Adrenal gland (tissue), 12 donors: ENCODE results near the gene CYP8B1. TPM values are rescaled to one million over a fixed set of nuclear protein-coding genes. Genes with fewer than 3 reads are reported as not detected.

Source experiments
- DNase-seq, 7 donors: peaks; one replicate each; pipeline ENCODE4 v3.0.0-alpha.2; 2019 to 2020
- H3K27ac ChIP-seq, 5 donors: fragments of 200-600 bp; sonication (generic) in 4 of 5; 1 replicate in 3 of 5; 2 replicates in 2 of 5; pipeline versions ENCODE4 v1.5.1 to v1.8.0; 2016 to 2020; ENCODE audit warnings: mild to moderate bottlenecking in 1 of 5
- H3K27me3 ChIP-seq: fragments of 200-600 bp; 2 replicates; pipeline ENCODE4 v1.8.0; 2021
- H3K36me3 ChIP-seq, 2 donors: fragments of 200-600 bp; replicated peaks in 1 of 2; 1 replicate in 1 of 2; 2 replicates in 1 of 2; pipeline versions ENCODE4 v1.5.1 to v1.8.0; 2018 to 2022
- H3K4me1 ChIP-seq, 2 donors: fragments of 200-600 bp; replicated peaks in 1 of 2; 1 replicate in 1 of 2; 2 replicates in 1 of 2; pipeline versions ENCODE4 v1.5.1 to v1.8.0; 2018 to 2021
- H3K4me3 ChIP-seq, 4 donors: fragments of 200-600 bp; sonication (generic) in 3 of 4; one replicate each; pipeline ENCODE4 v1.5.1; 2016 to 2018
- H3K9me3 ChIP-seq, 3 donors: fragments of 200-600 bp; sonication (generic) in 1 of 3; replicated peaks in 1 of 3; 1 replicate in 2 of 3; 2 replicates in 1 of 3; pipeline versions ENCODE4 v1.5.1 to v1.8.0; 2016 to 2021
- POLR2A ChIP-seq, 2 donors: fragments of 450-650 bp; IDR thresholded peaks; one replicate each; pipeline ENCODE4 v1.6.1; 2017; ENCODE audit warnings: antibody characterized with exemption in 2 of 2, mild to moderate bottlenecking in 2 of 2, moderate library complexity in 1 of 2
- WGBS, 4 donors: extraction: QIAGEN DNeasy Blood & Tissue Kit in 2 of 4; methylation state at CpG; one replicate each; pipeline versions ENCODE4 v1.1.5 to v1.1.7; 2013 to 2017; 5-methylcytosine and 5-hydroxymethylcytosine counted together
- intact Hi-C, 2 donors: fragments of 100-400 bp; cut with DNase I; formaldehyde crosslinking; loops; one replicate each; pipeline versions ENCODE4 v1.14.1 to v1.15.0; 2022 to 2023
- polyA plus RNA-seq, 3 donors: library from polyadenylated mRNA; stranded (reverse); fragments of 200-250 nt in 2 of 3; fragments of 350-450 nt in 1 of 3; fragmentation: Illumina TruSeq in 1 of 3; extraction: RNeasy Lipid Tissue Mini Kit (QIAGEN cat#74804) in 1 of 3; gene quantifications; one replicate each; pipeline ENCODE4 v1.2.3, GENCODE V29; 2013 to 2014
- total RNA-seq, 9 donors: library from RNA; depleted of rRNA in 4 of 9; stranded (reverse); fragments of >200 nt in 4 of 9; fragments of 120-200 nt in 1 of 9; fragmentation: NEBNext Ultra II Directional in 1 of 9; extraction: Animal tissue kit (Norgen Biotek cat#: 25700) in 1 of 9; gene quantifications; one replicate each; pipeline versions ENCODE4 v1.1.0 to v1.2.4, GENCODE V29; 2013 to 2023
- TF ChIP-seq, protein P1 (sequence below), 6 experiments: fragments of 450-650 bp in 4 of 6; fragments of 200-600 bp in 2 of 6; sonication (generic) in 1 of 6; IDR thresholded peaks; 1 replicate in 5 of 6; 2 replicates in 1 of 6; pipeline versions ENCODE4 v1.5.1 to v1.8.0; 2016 to 2021; ENCODE audit warnings: antibody characterized with exemption in 6 of 6, mild to moderate bottlenecking in 2 of 6, moderate library complexity in 1 of 6
- donor health status: healthy with polysubstance abuse.
- donor health status: Bipolar disorder and iron deficiency.
- donor health status: DM: yes; HTN: yes; CAD: no.
- donor health status: DM: no; HTN: no; CAD: no.
- donor health status: DM: no; HTN: no; CAD: no.
- donor health status: DM: yes; HTN: yes; CAD: no.

The CYP8B1 gene
- total and polyA plus RNA-seq, 12 donors = 0.04 to 0.08 (median 0.07) TPM; not detected in 9

DNA sequence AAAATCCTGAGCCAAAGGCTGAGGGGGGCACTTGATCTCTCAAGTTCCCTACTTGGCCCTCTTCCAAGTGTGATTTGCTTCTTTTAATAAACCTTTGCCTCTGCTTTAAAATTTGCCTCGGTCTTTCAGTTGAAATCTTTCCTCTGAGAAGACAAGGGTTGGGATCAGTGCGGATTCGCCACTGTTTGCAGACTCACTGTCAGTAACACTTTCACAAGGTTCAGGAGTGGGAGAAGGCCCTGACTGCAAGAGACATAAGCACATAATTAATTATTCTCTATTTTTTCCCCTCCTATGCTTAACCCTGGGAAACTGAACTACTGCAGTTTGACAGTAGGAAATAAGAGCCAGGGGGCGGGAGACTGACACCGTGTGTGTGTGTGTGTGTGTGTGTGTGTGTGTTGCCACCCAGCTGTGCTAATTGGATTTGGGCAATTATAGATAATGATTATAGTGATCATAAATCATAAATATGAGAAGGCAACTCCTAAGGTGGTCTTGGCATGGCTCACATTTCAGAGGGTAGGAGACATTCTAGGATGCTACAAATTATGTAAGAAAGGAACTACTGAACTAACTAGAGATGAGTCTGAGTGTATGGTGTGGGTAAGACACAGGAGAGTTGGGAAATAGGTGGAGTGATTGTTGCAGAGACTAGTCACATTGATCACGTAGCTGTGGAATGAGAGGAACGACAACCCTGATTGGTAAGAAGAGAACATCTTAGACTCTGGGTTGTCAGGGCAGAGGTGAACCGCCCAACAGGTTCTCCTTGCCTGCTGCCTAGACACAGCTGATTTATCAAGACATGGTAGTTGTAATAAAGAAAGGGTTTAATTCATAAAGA, 24.8 kb upstream of the CYP8B1 start:
- Histone ChIP-seq H3K4me3 (no peak overlapping the region), H3K9me3 (no peaks in the 10 kb centered on the region), H3K27ac (no peak overlapping the region), H3K4me1 (no peaks in the 10 kb centered on the region), H3K36me3 (no peaks in the 10 kb centered on the region), H3K27me3 (no peaks in the 10 kb centered on the region)
- TF ChIP-seq POLR2A (IDR thresholded peaks at IDR 0.05) = no peak
- TF ChIP-seq, protein P1, sequence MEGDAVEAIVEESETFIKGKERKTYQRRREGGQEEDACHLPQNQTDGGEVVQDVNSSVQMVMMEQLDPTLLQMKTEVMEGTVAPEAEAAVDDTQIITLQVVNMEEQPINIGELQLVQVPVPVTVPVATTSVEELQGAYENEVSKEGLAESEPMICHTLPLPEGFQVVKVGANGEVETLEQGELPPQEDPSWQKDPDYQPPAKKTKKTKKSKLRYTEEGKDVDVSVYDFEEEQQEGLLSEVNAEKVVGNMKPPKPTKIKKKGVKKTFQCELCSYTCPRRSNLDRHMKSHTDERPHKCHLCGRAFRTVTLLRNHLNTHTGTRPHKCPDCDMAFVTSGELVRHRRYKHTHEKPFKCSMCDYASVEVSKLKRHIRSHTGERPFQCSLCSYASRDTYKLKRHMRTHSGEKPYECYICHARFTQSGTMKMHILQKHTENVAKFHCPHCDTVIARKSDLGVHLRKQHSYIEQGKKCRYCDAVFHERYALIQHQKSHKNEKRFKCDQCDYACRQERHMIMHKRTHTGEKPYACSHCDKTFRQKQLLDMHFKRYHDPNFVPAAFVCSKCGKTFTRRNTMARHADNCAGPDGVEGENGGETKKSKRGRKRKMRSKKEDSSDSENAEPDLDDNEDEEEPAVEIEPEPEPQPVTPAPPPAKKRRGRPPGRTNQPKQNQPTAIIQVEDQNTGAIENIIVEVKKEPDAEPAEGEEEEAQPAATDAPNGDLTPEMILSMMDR (IDR thresholded peaks at IDR 0.05) = no peak
- DNase-seq = no peak
- WGBS, 4 donors = 83 to 91% (median 88%) methylated on average over 8 of the region's 8 CpGs
- intact Hi-C loops = no loop called here

DNA sequence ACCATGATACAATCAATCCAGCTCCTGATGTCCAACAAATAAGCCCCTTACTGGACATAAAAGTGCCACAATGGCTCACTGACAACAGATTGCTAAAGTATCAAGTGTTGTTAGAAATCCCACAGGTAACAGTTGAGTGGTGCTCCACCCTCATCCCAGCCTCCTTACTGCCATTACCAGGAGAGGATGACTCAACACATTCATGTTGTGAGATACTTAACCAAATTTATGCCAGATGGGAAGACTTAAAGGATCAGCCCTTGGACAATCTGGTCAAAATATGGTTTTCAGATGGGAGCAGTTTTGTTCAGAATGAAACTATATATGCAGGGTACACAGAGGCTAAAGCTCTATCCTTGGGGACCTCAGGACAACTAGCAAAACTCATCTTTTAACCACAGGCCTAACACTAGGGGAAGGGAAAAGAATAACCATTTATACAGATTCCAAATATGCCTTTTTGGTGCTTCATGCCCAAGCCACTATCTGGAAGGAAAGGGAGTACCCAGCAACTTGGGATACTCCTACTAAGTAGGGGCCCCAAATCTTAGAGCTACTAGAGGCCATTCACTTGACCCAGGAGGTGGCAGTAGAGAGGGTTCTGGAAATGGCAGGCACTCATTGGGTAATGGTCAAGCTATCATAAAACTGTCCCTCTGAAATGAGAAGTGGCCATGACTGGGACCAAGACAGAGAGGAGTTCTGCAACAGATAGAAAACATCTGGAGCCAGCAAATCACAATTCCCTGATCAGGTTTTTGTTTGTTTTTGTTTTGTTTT, 23.4 kb upstream of the CYP8B1 start:
- H3K9me3 ChIP-seq = no peaks in the 10 kb centered on the region
- no peaks in the 10 kb centered on the region for H3K36me3 ChIP-seq
- no peaks in the 10 kb centered on the region for H3K27me3 ChIP-seq
- H3K4me1 ChIP-seq = no peaks in the 10 kb centered on the region
- DNase-seq = no peak
- TF ChIP-seq, protein P1 (IDR thresholded peaks at IDR 0.05) = no peak
- no peak for TF ChIP-seq POLR2A (IDR thresholded peaks at IDR 0.05)
- H3K4me3 ChIP-seq = no peak overlapping the region
- H3K27ac ChIP-seq = no peak overlapping the region
- intact Hi-C loops = no loop called here

DNA sequence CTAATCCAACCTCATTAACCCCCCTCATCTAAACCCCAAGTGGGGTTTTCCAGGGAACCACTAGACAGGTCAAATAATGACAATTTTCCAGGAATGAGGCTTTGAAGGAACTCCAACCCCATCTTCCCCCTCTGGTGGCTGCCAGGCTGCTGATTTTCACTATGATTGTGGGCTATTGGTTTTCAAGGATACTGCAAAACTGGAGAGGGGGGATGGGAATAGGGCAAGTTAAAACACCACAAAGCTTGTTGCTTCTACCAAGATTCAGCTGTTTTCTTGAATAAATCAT, 19.8 kb upstream of the CYP8B1 start:
- Histone ChIP-seq H3K4me1 (no peaks in the 10 kb centered on the region), H3K36me3 (no peaks in the 10 kb centered on the region), H3K4me3 (no peak overlapping the region), H3K27me3 (no peaks in the 10 kb centered on the region), H3K27ac (no peak overlapping the region), H3K9me3 (no peaks in the 10 kb centered on the region)
- TF ChIP-seq, protein P1 (IDR thresholded peaks at IDR 0.05) = no peak
- TF ChIP-seq POLR2A (IDR thresholded peaks at IDR 0.05) = no peak
- peak in 1 of 7 donors; percentile 5 for DNase-seq
- intact Hi-C loops = no loop called here

DNA sequence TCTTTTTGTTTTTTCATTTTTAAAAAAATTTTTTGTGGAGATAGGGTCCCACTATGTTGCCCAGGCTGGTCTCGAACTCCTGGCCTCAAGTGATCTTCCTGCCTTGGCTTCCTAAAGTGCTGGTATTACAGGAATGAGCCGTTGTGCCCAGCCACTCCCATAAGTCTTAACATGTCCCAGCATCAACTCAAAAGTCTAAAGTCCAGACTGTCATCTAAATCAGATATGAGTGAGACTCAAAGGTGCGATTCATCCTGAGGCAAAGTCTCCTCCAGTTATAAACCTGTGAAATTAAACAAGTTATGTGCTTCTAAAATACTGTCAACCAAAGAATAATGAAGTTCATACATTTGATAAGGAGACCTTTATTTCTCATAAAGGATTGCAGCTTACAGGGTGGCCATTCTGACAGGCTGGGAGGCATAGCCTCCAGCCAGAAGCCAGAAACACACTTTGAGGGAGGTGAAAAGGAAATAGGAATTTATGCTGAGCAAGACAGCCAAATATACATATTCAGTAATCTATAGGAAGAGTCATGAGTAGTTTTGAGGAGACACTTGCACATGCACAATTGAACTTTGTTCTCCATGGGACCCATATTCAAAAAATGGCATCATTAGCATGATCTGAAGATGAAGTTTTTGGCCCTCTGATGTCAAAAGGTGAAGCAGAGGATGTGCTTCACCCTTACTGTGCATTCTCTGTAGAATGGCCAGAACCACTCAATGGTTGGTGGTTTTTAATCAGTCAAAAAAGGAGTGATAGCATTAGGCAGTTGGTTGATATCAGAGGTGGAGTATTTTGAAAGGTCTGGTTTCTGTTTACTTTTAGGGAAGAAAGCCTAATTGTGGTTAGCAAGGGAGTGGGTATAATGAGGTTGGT, 19.3 kb upstream of the CYP8B1 start:
- 79 to 91% (median 83%) methylated on average over 3 of the region's 3 CpGs for WGBS, 4 donors
- H3K4me1 ChIP-seq = no peaks in the 10 kb centered on the region
- no peaks in the 10 kb centered on the region for H3K36me3 ChIP-seq
- intact Hi-C loops = no loop called here
- H3K27ac ChIP-seq = no peak overlapping the region
- DNase-seq = no peak
- TF ChIP-seq, protein P1 (IDR thresholded peaks at IDR 0.05) = no peak
- no peak for TF ChIP-seq POLR2A (IDR thresholded peaks at IDR 0.05)
- no peak overlapping the region for H3K4me3 ChIP-seq
- no peaks in the 10 kb centered on the region for H3K27me3 ChIP-seq
- H3K9me3 ChIP-seq = no peaks in the 10 kb centered on the region
